Measurements from ENCODE around the gene SOX5. TPM values are rescaled to one million over a fixed set of nuclear protein-coding genes. Genes with fewer than 3 reads are reported as not detected.

The SOX5 gene
- total RNA-seq, 4 donors from 2014 or later: 13.2 to 32.4 (median 23.3) TPM

- no peaks in the 10 kb centered on the region for H3K9me3 ChIP-seq
- H3K27ac ChIP-seq: no peak overlapping the region
- 95 to 97% methylated on average over 3 of the region's 3 CpGs for WGBS, 2 donors
- no peaks in the 10 kb centered on the region for H3K27me3 ChIP-seq
- no peaks in the 10 kb centered on the region for H3K36me3 ChIP-seq
- intact Hi-C loops (cut with DNase I): no loop called here
- TF ChIP-seq POLR2A (IDR thresholded peaks at IDR 0.05) (no peak), CTCF (IDR thresholded peaks at IDR 0.05) (no peak)
- no peaks in the 10 kb centered on the region for H3K4me1 ChIP-seq
- no peak overlapping the region for H3K4me3 ChIP-seq (replicated peaks in 1 of 3)
- DNase-seq: no peak
Observed at GRCh38 chr12:23938422-23938821, 11.0 kb downstream of the SOX5 start.

GRCh38 chr12:23931176-23931575 lies 18.3 kb downstream of the SOX5 start:
- TF ChIP-seq CTCF (IDR thresholded peaks at IDR 0.05): no peak
- no peak for TF ChIP-seq POLR2A (IDR thresholded peaks at IDR 0.05)
- H3K9me3 ChIP-seq: no peaks in the 10 kb centered on the region
- H3K27ac ChIP-seq: no peak overlapping the region
- no peaks in the 10 kb centered on the region for H3K36me3 ChIP-seq
- intact Hi-C loops (cut with DNase I): no loop called here
- no peak overlapping the region for H3K4me3 ChIP-seq (replicated peaks in 1 of 3)
- no peaks in the 10 kb centered on the region for H3K4me1 ChIP-seq
- WGBS, 2 donors: 89 to 91% methylated on average over 2 of the region's 2 CpGs
- no peaks in the 10 kb centered on the region for H3K27me3 ChIP-seq
- DNase-seq: no peak

GRCh38 chr12:23930599-23930998 lies 18.9 kb downstream of the SOX5 start:
- Histone ChIP-seq H3K9me3 (no peaks in the 10 kb centered on the region), H3K36me3 (no peaks in the 10 kb centered on the region), H3K27ac (no peak overlapping the region), H3K27me3 (no peaks in the 10 kb centered on the region), H3K4me1 (no peaks in the 10 kb centered on the region), H3K4me3 (replicated peaks in 1 of 3) (no peak overlapping the region)
- 90 to 95% methylated on average over 2 of the region's 2 CpGs for WGBS, 2 donors
- intact Hi-C loops (cut with DNase I): no loop called here
- TF ChIP-seq POLR2A (IDR thresholded peaks at IDR 0.05) (no peak), CTCF (IDR thresholded peaks at IDR 0.05) (no peak)
- DNase-seq: no peak

- Histone ChIP-seq H3K9me3 (no peaks in the 10 kb centered on the region), H3K27me3 (no peaks in the 10 kb centered on the region), H3K4me1 (no peaks in the 10 kb centered on the region), H3K36me3 (no peaks in the 10 kb centered on the region), H3K4me3 (replicated peaks in 1 of 3) (no peak overlapping the region), H3K27ac (no peak overlapping the region)
- TF ChIP-seq POLR2A (IDR thresholded peaks at IDR 0.05): no peak
- no peak for TF ChIP-seq CTCF (IDR thresholded peaks at IDR 0.05)
- intact Hi-C loops (cut with DNase I): no loop called here
- WGBS, 2 donors: 73 to 75% methylated on average over 2 of the region's 2 CpGs
- DNase-seq: no peak
Observed at GRCh38 chr12:23929906-23930305, 19.6 kb downstream of the SOX5 start.

GRCh38 chr12:23927907-23928306 lies 21.6 kb downstream of the SOX5 start:
- 75 to 92% methylated on average over 3 of the region's 3 CpGs for WGBS, 2 donors
- no peak for TF ChIP-seq CTCF (IDR thresholded peaks at IDR 0.05)
- TF ChIP-seq POLR2A (IDR thresholded peaks at IDR 0.05): no peak
- H3K9me3 ChIP-seq: no peaks in the 10 kb centered on the region
- no peak overlapping the region for H3K4me3 ChIP-seq (replicated peaks in 1 of 3)
- no peaks in the 10 kb centered on the region for H3K36me3 ChIP-seq
- H3K27me3 ChIP-seq: no peaks in the 10 kb centered on the region
- intact Hi-C loops (cut with DNase I): no loop called here
- H3K4me1 ChIP-seq: no peaks in the 10 kb centered on the region
- DNase-seq: no peak
- H3K27ac ChIP-seq: no peak overlapping the region
